HepG2 (cell line): Measurements from ENCODE around the gene SMTN. TPM values are rescaled to one million over a fixed set of nuclear protein-coding genes. Genes with fewer than 3 reads are reported as not detected.

Experiments used
- ATAC-seq: fragments of 200-7000 bp; cut with Tn5 transposase; 3 replicates; pipeline ENCODE4 v1.9.1; 2020; ENCODE audit warnings: mild to moderate bottlenecking, moderate library complexity
- BruUV-seq: library from RNA; stranded (reverse); fragments of 400-500 nt; replicated peaks from 2 replicates; lab custom pipeline; 2021; lab: Mats Ljungman, UMichigan
- CTCF ChIA-PET: fragments of 300-600 bp; formaldehyde crosslinking; extraction: SDS; loops from one replicate; lab custom pipeline; 2021; ENCODE audit warnings: low total read pairs, inconsistent platforms, low intra/inter-chr PET ratio; lab: Yijun Ruan, JAX
- POLR2A ChIA-PET: fragments of 350-600 bp; sonication (Branson Sonifier 250); formaldehyde crosslinking; loops from one replicate; lab custom pipeline; 2020; ENCODE audit warnings: antibody characterized with exemption, inconsistent platforms; lab: Yijun Ruan, JAX
- DNase-seq: peaks from one replicate; pipeline ENCODE4 v3.0.0-alpha.2; 2015; ENCODE audit warnings: low spot score
- FAIRE-seq: peaks from 3 replicates; lab custom pipeline; 2011; peaks lifted over from hg19 to GRCh38; lab: Jason Lieb, UNC
- H2AFZ ChIP-seq: one replicate; pipeline ENCODE4 v1.6.1; 2011; ENCODE audit warnings: low read length, inconsistent platforms
- H3K27ac ChIP-seq: fragments of 300-600 bp; 3 replicates; pipeline ENCODE4 v1.8.0; 2011; ENCODE audit warnings: mixed run types, mild to moderate bottlenecking, mixed read lengths, low read length, inconsistent platforms; ENCODE audit not compliant: insufficient read depth; ENCODE audit errors: extremely low read length
- H3K27me3 ChIP-seq, 2 experiments: fragments of 200-600 bp in 1 of 2; 2 replicates in 1 of 2; 3 replicates in 1 of 2; pipeline versions ENCODE4 v1.6.0 to v1.8.0; 2011; ENCODE audit warnings: low read length in 2 of 2, mild to moderate bottlenecking in 2 of 2, moderate library complexity in 2 of 2, inconsistent platforms in 1 of 2; ENCODE audit not compliant: insufficient read depth in 2 of 2, control insufficient read depth in 1 of 2
- H3K36me3 ChIP-seq, 2 experiments: fragments of 200-600 bp in 1 of 2; replicated peaks in 1 of 2; 2 replicates in 1 of 2; 3 replicates in 1 of 2; pipeline versions ENCODE4 v1.5.1 to v1.8.0; 2011; ENCODE audit warnings: low read length in 2 of 2, inconsistent platforms in 1 of 2; ENCODE audit not compliant: insufficient read depth in 2 of 2, control insufficient read depth in 1 of 2
- H3K4me1 ChIP-seq: 2 replicates; pipeline ENCODE4 v1.5.1; 2012; ENCODE audit warnings: low read length, inconsistent platforms; ENCODE audit not compliant: insufficient read depth
- H3K4me2 ChIP-seq: 2 replicates; pipeline ENCODE4 v1.6.0; 2011; ENCODE audit warnings: low read depth, low read length, inconsistent platforms
- H3K4me3 ChIP-seq, 3 experiments: fragments of 200-600 bp in 1 of 3; sonication (generic), shearing (Covaris generic) in 1 of 3; replicated peaks in 1 of 3; 2 replicates each; pipeline ENCODE4 v1.5.1; 2011 to 2016; ENCODE audit warnings: low read length in 3 of 3, inconsistent platforms in 2 of 3, low read depth in 2 of 3, mild to moderate bottlenecking in 2 of 3, control low read depth in 1 of 3, mixed read lengths in 1 of 3; ENCODE audit not compliant: insufficient read depth in 1 of 3
- H3K79me2 ChIP-seq: one replicate; pipeline ENCODE4 v1.6.1; 2011; ENCODE audit warnings: low read length, inconsistent platforms; ENCODE audit not compliant: insufficient read depth
- H3K9ac ChIP-seq: 2 replicates; pipeline ENCODE4 v1.6.0; 2011; ENCODE audit warnings: mild to moderate bottlenecking, low read depth, low read length, inconsistent platforms; ENCODE audit not compliant: insufficient read depth
- H3K9me3 ChIP-seq: 2 replicates; pipeline ENCODE4 v1.5.1; 2012; ENCODE audit warnings: mild to moderate bottlenecking, low read length
- H4K20me1 ChIP-seq: 2 replicates; pipeline ENCODE4 v1.6.0; 2011; ENCODE audit warnings: inconsistent platforms, mild to moderate bottlenecking, low read length, moderate library complexity; ENCODE audit not compliant: insufficient read depth
- ETV5 ChIP-seq: IDR thresholded peaks from 2 replicates; pipeline ENCODE4 v1.6.1; 2018; ENCODE audit warnings: missing biosample characterization, missing genetic modification reagents, inconsistent platforms, borderline replicate concordance
- FOSL2 ChIP-seq: sonication (generic); formaldehyde crosslinking; IDR thresholded peaks from 2 replicates; pipeline ENCODE4 v1.4.0; 2020; ENCODE audit warnings: missing genetic modification reagents
- GATAD1 ChIP-seq: IDR thresholded peaks from 2 replicates; pipeline ENCODE4 v1.6.1; 2016; ENCODE audit warnings: missing genetic modification reagents, missing compliant biosample characterization
- HNRNPLL ChIP-seq: fragments of 200-400 bp; formaldehyde crosslinking; IDR thresholded peaks from 2 replicates; pipeline ENCODE4 v1.6.1; 2017; ENCODE audit warnings: mild to moderate bottlenecking, low read depth, low read length; ENCODE audit not compliant: poor library complexity, severe bottlenecking
- KDM4B ChIP-seq: sonication (generic); formaldehyde crosslinking; IDR thresholded peaks from 2 replicates; pipeline ENCODE4 v1.4.0; 2020; ENCODE audit warnings: missing genetic modification reagents
- MXD4 ChIP-seq: IDR thresholded peaks from 2 replicates; pipeline ENCODE4 v1.6.1; 2016; ENCODE audit warnings: mild to moderate bottlenecking, missing biosample characterization, missing genetic modification reagents
- MXI1 ChIP-seq: IDR thresholded peaks from 3 replicates; pipeline ENCODE4 v1.6.1; 2012; ENCODE audit warnings: low read depth, low read length, inconsistent platforms, borderline replicate concordance
- SOX5 ChIP-seq: IDR thresholded peaks from 2 replicates; pipeline ENCODE4 v1.6.1; 2016; ENCODE audit warnings: borderline replicate concordance
- SP5 ChIP-seq: IDR thresholded peaks from 2 replicates; pipeline ENCODE4 v1.6.1; 2016; ENCODE audit warnings: low read depth, borderline replicate concordance
- TAF1 ChIP-seq: sonication (generic); formaldehyde crosslinking; IDR thresholded peaks from 2 replicates; pipeline ENCODE4 v1.4.0; 2020; ENCODE audit warnings: missing genetic modification reagents
- THAP11 ChIP-seq: IDR thresholded peaks from 2 replicates; pipeline ENCODE4 v1.6.1; 2016; ENCODE audit warnings: missing biosample characterization, missing genetic modification reagents
- WGBS: methylation state at CpG from one replicate; pipeline ENCODE4 v1.1.6; 2017; ENCODE audit warnings: low lambda C conversion rate; 5-methylcytosine and 5-hydroxymethylcytosine counted together
- in situ Hi-C: cut with HindIII; loops from 2 replicates; pipeline ENCODE4 v1.10.0; 2017; ENCODE audit warnings: low pct_unique_long_range_greater_than_20kb; ENCODE audit not compliant: extremely low pct_ligation_motif_present
- intact Hi-C: fragments of 100-400 bp; cut with micrococcal nuclease; formaldehyde crosslinking; loops from one replicate; pipeline ENCODE4 v1.10.0; 2022; ENCODE audit not compliant: unreplicated experiment
- polyA plus RNA-seq, 8 experiments: library from polyadenylated mRNA; depleted of rRNA in 3 of 8; stranded (reverse) in 7 of 8; unstranded in 1 of 8; fragments of >200 nt; fragmentation: Illumina TruSeq in 4 of 8; extraction: Trizol in 4 of 8; gene quantifications; 2 replicates each; pipeline versions ENCODE4 v1.2.1 to v1.2.3, GENCODE V29; 2011 to 2016; ENCODE audit warnings: low read depth in 4 of 8, missing spikeins in 1 of 8, mixed read lengths in 1 of 8; ENCODE audit not compliant: insufficient read depth in 1 of 8
- total RNA-seq, 5 experiments: library from RNA; depleted of rRNA; stranded (reverse); fragments of >200 nt; fragmentation: Illumina TruSeq; extraction: Trizol; gene quantifications; 2 replicates each; pipeline ENCODE4 v1.2.3, GENCODE V29; 2016; ENCODE audit warnings: low read depth in 1 of 5
- TF ChIP-seq, protein P1 (sequence below): sonication (generic); formaldehyde crosslinking; conservative IDR thresholded peaks from 2 replicates; pipeline ENCODE4 v1.5.0; 2020; ENCODE audit warnings: missing genetic modification reagents
- TF ChIP-seq, protein P2 (sequence below): sonication (generic); formaldehyde crosslinking; IDR thresholded peaks from 2 replicates; pipeline ENCODE4 v1.4.0; 2020; ENCODE audit warnings: mild to moderate bottlenecking, missing genetic modification reagents
- TF ChIP-seq, protein P3 (sequence below): sonication (generic); formaldehyde crosslinking; IDR thresholded peaks from 2 replicates; pipeline ENCODE4 v1.4.0; 2020; ENCODE audit warnings: missing genetic modification reagents, mild to moderate bottlenecking, borderline replicate concordance
- TF ChIP-seq, protein P4 (sequence below): IDR thresholded peaks from 2 replicates; pipeline ENCODE4 v1.6.1; 2018; ENCODE audit warnings: missing genetic modification reagents, mild to moderate bottlenecking, missing compliant biosample characterization

SMTN gene
- total and polyA plus RNA-seq, 2 of the 13 experiments (the other 11 are each of a cell fraction or from before 2014, with no cell fraction given) = 14.7 to 26.1 TPM

DNA sequence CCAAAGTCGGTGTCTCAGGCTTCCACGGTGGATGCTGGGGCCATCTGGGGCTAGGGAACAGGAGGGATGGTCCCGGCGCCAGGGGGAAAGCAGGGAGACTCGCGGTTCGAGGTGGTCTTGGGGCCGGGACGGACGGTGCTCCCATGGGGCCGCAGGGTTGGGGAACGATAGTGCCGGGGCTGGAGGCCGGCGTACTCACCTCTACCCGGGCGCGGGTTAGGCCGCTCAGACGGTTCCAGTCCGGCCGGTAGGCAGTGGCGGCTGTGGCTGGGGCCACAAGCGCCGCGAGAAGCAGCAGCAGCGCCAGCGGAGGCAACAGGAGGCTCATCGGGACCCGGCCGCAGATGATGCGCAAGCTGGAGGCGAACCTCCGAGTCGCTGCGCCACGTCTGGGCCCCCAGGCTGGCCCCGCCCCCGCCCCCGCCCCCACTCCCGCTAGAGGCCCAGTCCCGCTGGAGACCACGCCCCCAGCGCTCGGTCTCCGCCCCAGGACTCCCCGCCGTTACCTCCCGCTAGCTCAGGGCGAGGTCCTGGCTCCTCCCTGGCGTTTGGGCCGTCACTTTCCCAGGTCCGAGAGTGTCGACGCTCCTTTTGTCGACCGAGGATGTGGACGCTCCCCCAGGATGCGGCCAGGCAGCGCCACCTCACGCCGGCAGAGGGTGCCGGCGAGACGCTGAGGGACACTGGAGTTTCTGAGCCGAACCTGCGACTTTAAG lies 26.2 kb downstream of the SMTN start, which contains the start of gene SELENOM:
Gene SELENOM, minus strand, starts transcription at position 391 of the 716 bp plus-strand sequence. Its CDS starts 63 bp downstream, at position 328.
- H4K20me1 ChIP-seq = no peaks in the 10 kb centered on the region
- no peaks in the 10 kb centered on the region for H3K9me3 ChIP-seq
- FAIRE-seq (peak; percentile 60), ATAC-seq (peak; percentile 90), DNase-seq (peak; percentile 86)
- H3K79me2 ChIP-seq = no peaks in the 10 kb centered on the region
- peak within 1 kb of the TSS; percentile 20 for H2AFZ ChIP-seq
- peak within 1 kb of the TSS; percentile 88 for H3K4me2 ChIP-seq
- WGBS = 41% methylated on average over 42 of the region's 67 CpGs
- intact Hi-C loops (loop anchor here (1.0 kb wide), 1 partner anchor 42 kb away; no protein-coding TSS in a partner anchor), in situ Hi-C loops (no loop called here)
- H3K36me3 ChIP-seq = no peaks in the 10 kb centered on the region
- H3K9ac ChIP-seq = peak within 1 kb of the TSS; percentile 47; the same call in 1 of the 2 replicates
- peak within 1 kb of the TSS; percentile 39 to 64 (median 44); a peak in 5 of 6 replicates for H3K4me3 ChIP-seq
- no TSS peak for BruUV-seq
- H3K27ac ChIP-seq = no peak within 1 kb of the TSS
- CTCF ChIA-PET = interaction anchor here (1.5 to 1.6 kb wide), 2 partner anchors 42 to 124 kb away, joined by 6 to 17 read pairs; no protein-coding TSS in a partner anchor
- H3K27me3 ChIP-seq = no peaks in the 10 kb centered on the region
- H3K4me1 ChIP-seq = peaks cover 28% of the 10 kb centered on the region
- POLR2A ChIA-PET = interaction anchor here (1.0 to 1.5 kb wide), 11 partner anchors 8 to 138 kb away, joined by 3 to 7 read pairs (median 4); partner anchors contain the start of genes PLA2G3, SMTN and TUG1
- TF ChIP-seq ETV5 = peak; percentile 11; the same call in 1 of the 2 replicates
- TF ChIP-seq, protein P1, sequence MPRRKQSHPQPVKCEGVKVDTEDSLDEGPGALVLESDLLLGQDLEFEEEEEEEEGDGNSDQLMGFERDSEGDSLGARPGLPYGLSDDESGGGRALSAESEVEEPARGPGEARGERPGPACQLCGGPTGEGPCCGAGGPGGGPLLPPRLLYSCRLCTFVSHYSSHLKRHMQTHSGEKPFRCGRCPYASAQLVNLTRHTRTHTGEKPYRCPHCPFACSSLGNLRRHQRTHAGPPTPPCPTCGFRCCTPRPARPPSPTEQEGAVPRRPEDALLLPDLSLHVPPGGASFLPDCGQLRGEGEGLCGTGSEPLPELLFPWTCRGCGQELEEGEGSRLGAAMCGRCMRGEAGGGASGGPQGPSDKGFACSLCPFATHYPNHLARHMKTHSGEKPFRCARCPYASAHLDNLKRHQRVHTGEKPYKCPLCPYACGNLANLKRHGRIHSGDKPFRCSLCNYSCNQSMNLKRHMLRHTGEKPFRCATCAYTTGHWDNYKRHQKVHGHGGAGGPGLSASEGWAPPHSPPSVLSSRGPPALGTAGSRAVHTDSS (CRISPR knock-in tag) = no peak
- peak; percentile 72; the same call in 1 of the 2 replicates for TF ChIP-seq GATAD1 (CRISPR knock-in tag)
- TF ChIP-seq SP5 (CRISPR knock-in tag) = peak; percentile 36; the same call in 1 of the 2 replicates
- peak; percentile 39; the same call in 1 of the 2 replicates for TF ChIP-seq SOX5 (CRISPR knock-in tag)
- TF ChIP-seq FOSL2 (CRISPR knock-in tag) = peak; percentile 15; the same call in 1 of the 2 replicates
- 0 out of 2 replicates have a peak, but pooled peaks have one; percentile 16 for TF ChIP-seq THAP11 (CRISPR knock-in tag)
- TF ChIP-seq, protein P2, sequence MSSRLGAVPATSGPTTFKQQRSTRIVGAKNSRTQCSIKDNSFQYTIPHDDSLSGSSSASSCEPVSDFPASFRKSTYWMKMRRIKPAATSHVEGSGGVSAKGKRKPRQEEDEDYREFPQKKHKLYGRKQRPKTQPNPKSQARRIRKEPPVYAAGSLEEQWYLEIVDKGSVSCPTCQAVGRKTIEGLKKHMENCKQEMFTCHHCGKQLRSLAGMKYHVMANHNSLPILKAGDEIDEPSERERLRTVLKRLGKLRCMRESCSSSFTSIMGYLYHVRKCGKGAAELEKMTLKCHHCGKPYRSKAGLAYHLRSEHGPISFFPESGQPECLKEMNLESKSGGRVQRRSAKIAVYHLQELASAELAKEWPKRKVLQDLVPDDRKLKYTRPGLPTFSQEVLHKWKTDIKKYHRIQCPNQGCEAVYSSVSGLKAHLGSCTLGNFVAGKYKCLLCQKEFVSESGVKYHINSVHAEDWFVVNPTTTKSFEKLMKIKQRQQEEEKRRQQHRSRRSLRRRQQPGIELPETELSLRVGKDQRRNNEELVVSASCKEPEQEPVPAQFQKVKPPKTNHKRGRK (CRISPR knock-in tag) = 0 out of 2 replicates have a peak, but pooled peaks have one; percentile 33
- peak; percentile 37; the same call in 1 of the 2 replicates for TF ChIP-seq TAF1 (CRISPR knock-in tag)
- TF ChIP-seq, protein P3, sequence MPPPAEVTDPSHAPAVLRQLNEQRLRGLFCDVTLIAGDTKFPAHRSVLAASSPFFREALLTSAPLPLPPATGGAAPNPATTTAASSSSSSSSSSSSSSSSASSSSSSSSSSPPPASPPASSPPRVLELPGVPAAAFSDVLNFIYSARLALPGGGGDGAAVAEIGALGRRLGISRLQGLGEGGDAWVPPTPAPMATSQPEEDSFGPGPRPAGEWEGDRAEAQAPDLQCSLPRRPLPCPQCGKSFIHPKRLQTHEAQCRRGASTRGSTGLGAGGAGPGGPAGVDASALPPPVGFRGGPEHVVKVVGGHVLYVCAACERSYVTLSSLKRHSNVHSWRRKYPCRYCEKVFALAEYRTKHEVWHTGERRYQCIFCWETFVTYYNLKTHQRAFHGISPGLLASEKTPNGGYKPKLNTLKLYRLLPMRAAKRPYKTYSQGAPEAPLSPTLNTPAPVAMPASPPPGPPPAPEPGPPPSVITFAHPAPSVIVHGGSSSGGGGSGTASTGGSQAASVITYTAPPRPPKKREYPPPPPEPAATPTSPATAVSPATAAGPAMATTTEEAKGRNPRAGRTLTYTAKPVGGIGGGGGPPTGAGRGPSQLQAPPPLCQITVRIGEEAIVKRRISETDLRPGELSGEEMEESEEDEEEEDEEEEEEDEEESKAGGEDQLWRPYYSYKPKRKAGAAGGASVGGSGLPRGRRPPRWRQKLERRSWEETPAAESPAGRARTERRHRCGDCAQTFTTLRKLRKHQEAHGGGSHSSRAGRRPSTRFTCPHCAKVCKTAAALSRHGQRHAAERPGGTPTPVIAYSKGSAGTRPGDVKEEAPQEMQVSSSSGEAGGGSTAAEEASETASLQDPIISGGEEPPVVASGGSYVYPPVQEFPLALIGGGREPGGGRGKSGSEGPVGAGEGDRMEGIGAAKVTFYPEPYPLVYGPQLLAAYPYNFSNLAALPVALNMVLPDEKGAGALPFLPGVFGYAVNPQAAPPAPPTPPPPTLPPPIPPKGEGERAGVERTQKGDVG (CRISPR knock-in tag) = peak; percentile 81; the same call in 1 of the 2 replicates
- TF ChIP-seq, protein P4, sequence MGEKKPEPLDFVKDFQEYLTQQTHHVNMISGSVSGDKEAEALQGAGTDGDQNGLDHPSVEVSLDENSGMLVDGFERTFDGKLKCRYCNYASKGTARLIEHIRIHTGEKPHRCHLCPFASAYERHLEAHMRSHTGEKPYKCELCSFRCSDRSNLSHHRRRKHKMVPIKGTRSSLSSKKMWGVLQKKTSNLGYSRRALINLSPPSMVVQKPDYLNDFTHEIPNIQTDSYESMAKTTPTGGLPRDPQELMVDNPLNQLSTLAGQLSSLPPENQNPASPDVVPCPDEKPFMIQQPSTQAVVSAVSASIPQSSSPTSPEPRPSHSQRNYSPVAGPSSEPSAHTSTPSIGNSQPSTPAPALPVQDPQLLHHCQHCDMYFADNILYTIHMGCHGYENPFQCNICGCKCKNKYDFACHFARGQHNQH (CRISPR knock-in tag) = peak; percentile 58; the same call in 1 of the 2 replicates
- peak; percentile 81 for TF ChIP-seq HNRNPLL
- TF ChIP-seq MXI1 = peak; percentile 41; the same call in 1 of the 3 replicates
- TF ChIP-seq MXD4 = 0 out of 2 replicates have a peak, but pooled peaks have one; percentile 27
- TF ChIP-seq KDM4B (CRISPR knock-in tag) = 0 out of 2 replicates have a peak, but pooled peaks have one; percentile 26
